Measurements from ENCODE around the gene TMEM245. TPM values are rescaled to one million over a fixed set of nuclear protein-coding genes. Genes with fewer than 3 reads are reported as not detected.

Gene TMEM245
- total RNA-seq, 4 donors from 2014 or later, result 14.0 to 78.8 (median 68.3) TPM

- Histone ChIP-seq H3K36me3 (peaks cover 0 to 56% (median 0%) of the 10 kb centered on the region in 3 donors), H3K4me1 (peaks cover 0 to 12% (median 0%) of the 10 kb centered on the region in 4 donors), H3K9me3 (no peaks in the 10 kb centered on the region), H3K27me3 (no peaks in the 10 kb centered on the region), H3K4me3 (no peak overlapping the region), H3K27ac (peak overlapping the region in 1 of 4 donors; percentile 29)
- TF ChIP-seq CTCF (IDR thresholded peaks at IDR 0.05) (no peak), POLR2A (IDR thresholded peaks at IDR 0.05) (no peak)
- DNase-seq, result no peak
Observed at GRCh38 chr9:109072821-109073435, 46.8 kb downstream of the TMEM245 start.

GRCh38 chr9:109072133-109072692 lies 47.5 kb downstream of the TMEM245 start:
- Histone ChIP-seq H3K4me3 (no peak overlapping the region), H3K4me1 (peaks cover 0 to 12% (median 0%) of the 10 kb centered on the region in 4 donors), H3K27ac (no peak overlapping the region), H3K36me3 (peaks cover 0 to 56% (median 0%) of the 10 kb centered on the region in 3 donors), H3K27me3 (no peaks in the 10 kb centered on the region), H3K9me3 (no peaks in the 10 kb centered on the region)
- no peak for DNase-seq
- TF ChIP-seq CTCF (IDR thresholded peaks at IDR 0.05), result no peak

- H3K4me1 ChIP-seq, result peaks cover 0 to 12% (median 0%) of the 10 kb centered on the region in 4 donors
- DNase-seq, result no peak
- H3K4me3 ChIP-seq, result no peak overlapping the region
- TF ChIP-seq POLR2A (IDR thresholded peaks at IDR 0.05), result no peak
- TF ChIP-seq CTCF (IDR thresholded peaks at IDR 0.05), result no peak
- no peaks in the 10 kb centered on the region for H3K9me3 ChIP-seq
- no peak overlapping the region for H3K27ac ChIP-seq
- H3K36me3 ChIP-seq, result peaks cover 0 to 72% (median 0%) of the 10 kb centered on the region in 3 donors
- no peaks in the 10 kb centered on the region for H3K27me3 ChIP-seq
Observed at GRCh38 chr9:109068764-109069163, 51.0 kb downstream of the TMEM245 start.

- no peak for DNase-seq
- peaks cover 0 to 65% (median 0%) of the 10 kb centered on the region in 3 donors for H3K36me3 ChIP-seq
Observed at GRCh38 chr9:109064963-109065702, 54.6 kb downstream of the TMEM245 start.

GRCh38 chr9:109063760-109064159 lies 56.0 kb downstream of the TMEM245 start:
- no peaks in the 10 kb centered on the region for H3K4me1 ChIP-seq
- no peak for DNase-seq
- no peaks in the 10 kb centered on the region for H3K9me3 ChIP-seq
- H3K36me3 ChIP-seq, result peaks cover 0 to 63% (median 0%) of the 10 kb centered on the region in 3 donors
- H3K27ac ChIP-seq, result no peak overlapping the region
- no peak overlapping the region for H3K4me3 ChIP-seq
- TF ChIP-seq CTCF (IDR thresholded peaks at IDR 0.05) (no peak), POLR2A (IDR thresholded peaks at IDR 0.05) (no peak)
- no peaks in the 10 kb centered on the region for H3K27me3 ChIP-seq

More at GRCh38 chr9:109064963-109065702, 54.6 kb downstream of the TMEM245 start:
- H3K27me3 ChIP-seq, result no peaks in the 10 kb centered on the region
- TF ChIP-seq CTCF (IDR thresholded peaks at IDR 0.05) (peak in 1 of 6 experiments; percentile 12), POLR2A (IDR thresholded peaks at IDR 0.05) (no peak)
- no peaks in the 10 kb centered on the region for H3K9me3 ChIP-seq
- peak overlapping the region in 1 of 4 donors; percentile 38 for H3K27ac ChIP-seq
- H3K4me1 ChIP-seq, result no peaks in the 10 kb centered on the region
- no peak overlapping the region for H3K4me3 ChIP-seq
